GM18505 (cell line): ENCODE data around the gene DAAM1.

Source experiments
- ATAC-seq: cut with Tn5 transposase; IDR thresholded peaks from one replicate; pipeline ENCODE4 v1.9.1; 2021; ENCODE audit not compliant: unreplicated experiment
- POLR2A ChIP-seq: IDR thresholded peaks from 4 replicates; pipeline ENCODE4 v1.6.1; 2011; ENCODE audit warnings: borderline replicate concordance; ENCODE audit not compliant: insufficient read depth, insufficient read length; ENCODE audit errors: extremely low read depth

DAAM1 gene

GRCh38 chr14:59334253-59334652 is 145.8 kb downstream of the DAAM1 start:
- ATAC-seq: no peak
- no peak for TF ChIP-seq POLR2A

GRCh38 chr14:59336098-59336497 is 147.6 kb downstream of the DAAM1 start:
- TF ChIP-seq POLR2A: no peak
- no peak for ATAC-seq

- no peak for TF ChIP-seq POLR2A
- no peak for ATAC-seq
Measured at GRCh38 chr14:59336706-59337105, 148.2 kb downstream of the DAAM1 start.

- no peak for ATAC-seq
- TF ChIP-seq POLR2A: no peak
Measured at GRCh38 chr14:59337141-59337611, 148.7 kb downstream of the DAAM1 start.

GRCh38 chr14:59338761-59339160 is 150.3 kb downstream of the DAAM1 start:
- no peak for TF ChIP-seq POLR2A

GRCh38 chr14:59339524-59340330 is 151.3 kb downstream of the DAAM1 start:
- no peak for TF ChIP-seq POLR2A
- no peak for ATAC-seq

More at GRCh38 chr14:59338761-59339160, 150.3 kb downstream of the DAAM1 start:
- ATAC-seq: no peak

- no peak for ATAC-seq
- TF ChIP-seq POLR2A: no peak
Measured at GRCh38 chr14:59341858-59342477, 153.5 kb downstream of the DAAM1 start.

- no peak for ATAC-seq
- TF ChIP-seq POLR2A: no peak
Measured at GRCh38 chr14:59342516-59343484, 154.3 kb downstream of the DAAM1 start.

- TF ChIP-seq POLR2A: no peak
- no peak for ATAC-seq
Measured at GRCh38 chr14:59343585-59343984, 155.1 kb downstream of the DAAM1 start.

- no peak for ATAC-seq
- TF ChIP-seq POLR2A: no peak
Measured at GRCh38 chr14:59344016-59344415, 155.5 kb downstream of the DAAM1 start.

GRCh38 chr14:59344691-59345455 is 156.4 kb downstream of the DAAM1 start:
- TF ChIP-seq POLR2A: no peak
- ATAC-seq: no peak

GRCh38 chr14:59346329-59346728 is 157.9 kb downstream of the DAAM1 start:
- no peak for ATAC-seq
- TF ChIP-seq POLR2A: no peak
